SU-DHL-6 (cell line): ENCODE data around the gene VRK3.

ENCODE experiments used
- EZH2phosphoT487 ChIP-seq: fragments of 200-600 bp; sonication (generic), shearing (Covaris generic); conservative IDR thresholded peaks from 2 replicates; pipeline ENCODE4 v1.6.1; 2018; ENCODE audit warnings: mild to moderate bottlenecking, antibody characterized with exemption, low read length, moderate library complexity, mixed read lengths
- TF ChIP-seq, protein P1 (sequence below): fragments of 200-600 bp; sonication (generic); IDR thresholded peaks from one replicate; pipeline ENCODE4 v1.5.1; 2017; ENCODE audit warnings: antibody characterized with exemption, mild to moderate bottlenecking, low read length, moderate library complexity; ENCODE audit not compliant: insufficient read depth, poor library complexity, severe bottlenecking

DNA sequence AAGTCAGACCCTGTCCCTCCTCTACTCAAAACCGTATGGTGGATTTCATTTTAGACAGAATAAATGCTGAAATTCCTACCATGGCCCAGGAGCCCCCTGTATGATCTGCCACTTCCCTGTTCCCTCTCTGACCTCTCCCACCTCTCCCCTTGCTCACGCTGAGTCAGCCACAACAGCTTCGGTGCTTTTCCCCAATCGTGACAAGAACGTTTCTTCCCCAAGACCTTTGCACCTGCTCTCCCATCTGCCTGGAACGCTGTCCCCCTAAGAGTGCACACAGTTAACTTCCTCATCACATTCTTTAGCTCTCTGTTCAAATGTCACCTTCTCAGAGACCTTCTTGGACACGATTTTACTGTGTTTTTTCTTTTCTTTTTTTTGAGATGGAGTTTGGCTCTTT is 2.3 kb downstream of the VRK3 start:
- TF ChIP-seq, protein P1, sequence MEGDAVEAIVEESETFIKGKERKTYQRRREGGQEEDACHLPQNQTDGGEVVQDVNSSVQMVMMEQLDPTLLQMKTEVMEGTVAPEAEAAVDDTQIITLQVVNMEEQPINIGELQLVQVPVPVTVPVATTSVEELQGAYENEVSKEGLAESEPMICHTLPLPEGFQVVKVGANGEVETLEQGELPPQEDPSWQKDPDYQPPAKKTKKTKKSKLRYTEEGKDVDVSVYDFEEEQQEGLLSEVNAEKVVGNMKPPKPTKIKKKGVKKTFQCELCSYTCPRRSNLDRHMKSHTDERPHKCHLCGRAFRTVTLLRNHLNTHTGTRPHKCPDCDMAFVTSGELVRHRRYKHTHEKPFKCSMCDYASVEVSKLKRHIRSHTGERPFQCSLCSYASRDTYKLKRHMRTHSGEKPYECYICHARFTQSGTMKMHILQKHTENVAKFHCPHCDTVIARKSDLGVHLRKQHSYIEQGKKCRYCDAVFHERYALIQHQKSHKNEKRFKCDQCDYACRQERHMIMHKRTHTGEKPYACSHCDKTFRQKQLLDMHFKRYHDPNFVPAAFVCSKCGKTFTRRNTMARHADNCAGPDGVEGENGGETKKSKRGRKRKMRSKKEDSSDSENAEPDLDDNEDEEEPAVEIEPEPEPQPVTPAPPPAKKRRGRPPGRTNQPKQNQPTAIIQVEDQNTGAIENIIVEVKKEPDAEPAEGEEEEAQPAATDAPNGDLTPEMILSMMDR, result no peak
- TF ChIP-seq EZH2phosphoT487, result no peak
